Liver (tissue), 9 donors: ENCODE measurements around the gene SBF2. TPM values are rescaled to one million over a fixed set of nuclear protein-coding genes. Genes with fewer than 3 reads are reported as not detected.

ENCODE experiments used
- DNase-seq: peaks from one replicate; pipeline ENCODE4 v3.0.0-alpha.2; 2017; ENCODE audit warnings: low spot score
- H3K27ac ChIP-seq, 2 donors: one replicate each; pipeline ENCODE4 v1.7.0; 2013; ENCODE audit warnings: inconsistent platforms in 2 of 2, low read length in 2 of 2, control low read depth in 1 of 2, low read depth in 1 of 2, mild to moderate bottlenecking in 1 of 2
- H3K27me3 ChIP-seq, 4 donors: one replicate each; pipeline versions ENCODE4 v1.6.1 to v1.7.0; 2013; ENCODE audit warnings: low read length in 3 of 4, inconsistent platforms in 1 of 4, mild to moderate bottlenecking in 1 of 4, moderate library complexity in 1 of 4; ENCODE audit not compliant: control insufficient read depth in 4 of 4, insufficient read depth in 4 of 4
- H3K36me3 ChIP-seq, 4 donors: one replicate each; pipeline versions ENCODE4 v1.6.1 to v1.7.0; 2013; ENCODE audit warnings: low read length in 3 of 4, mild to moderate bottlenecking in 3 of 4, low read depth in 1 of 4, moderate library complexity in 1 of 4; ENCODE audit not compliant: control insufficient read depth in 4 of 4, insufficient read depth in 3 of 4
- H3K4me1 ChIP-seq, 4 donors: one replicate each; pipeline versions ENCODE4 v1.6.1 to v1.7.0; 2013; ENCODE audit warnings: low read length in 3 of 4, mild to moderate bottlenecking in 3 of 4, moderate library complexity in 1 of 4; ENCODE audit not compliant: control insufficient read depth in 4 of 4, insufficient read depth in 4 of 4
- H3K4me3 ChIP-seq, 3 donors: one replicate each; pipeline versions ENCODE4 v1.6.1 to v1.7.0; 2013; ENCODE audit warnings: low read length in 3 of 3, control low read depth in 1 of 3, low read depth in 1 of 3, mild to moderate bottlenecking in 1 of 3
- H3K9ac ChIP-seq, 2 donors: one replicate each; pipeline ENCODE4 v1.7.0; 2013; ENCODE audit warnings: low read length in 2 of 2, mild to moderate bottlenecking in 2 of 2, moderate library complexity in 2 of 2, control low read depth in 1 of 2, low read depth in 1 of 2
- H3K9me3 ChIP-seq, 4 donors: one replicate each; pipeline versions ENCODE4 v1.6.1 to v1.7.0; 2013; ENCODE audit warnings: low read length in 3 of 4; ENCODE audit not compliant: control insufficient read depth in 4 of 4
- EGR1 ChIP-seq, 2 donors: IDR thresholded peaks; 2 replicates each; pipeline ENCODE4 v1.6.1; 2016 to 2018; ENCODE audit warnings: antibody characterized with exemption in 2 of 2, low read depth in 2 of 2
- FOXA1 ChIP-seq: IDR thresholded peaks from 2 replicates; pipeline ENCODE4 v1.6.1; 2016; ENCODE audit warnings: antibody characterized with exemption
- FOXA2 ChIP-seq: IDR thresholded peaks from 2 replicates; pipeline ENCODE4 v1.6.1; 2016; ENCODE audit warnings: antibody characterized with exemption
- GABPA ChIP-seq, 2 donors: IDR thresholded peaks in 1 of 2; conservative IDR thresholded peaks in 1 of 2; 2 replicates each; pipeline ENCODE4 v1.6.1; 2016; ENCODE audit warnings: antibody characterized with exemption in 2 of 2, mild to moderate bottlenecking in 1 of 2, moderate library complexity in 1 of 2
- HNF4A ChIP-seq, 2 donors: conservative IDR thresholded peaks; 2 replicates each; pipeline ENCODE4 v1.6.1; 2016; ENCODE audit warnings: antibody characterized with exemption in 2 of 2, mild to moderate bottlenecking in 2 of 2
- HNF4G ChIP-seq: IDR thresholded peaks from 2 replicates; pipeline ENCODE4 v1.6.1; 2016; ENCODE audit warnings: antibody characterized with exemption
- JUND ChIP-seq, 2 donors: IDR thresholded peaks; 2 replicates each; pipeline ENCODE4 v1.6.1; 2016; ENCODE audit warnings: antibody characterized with exemption in 2 of 2
- MAX ChIP-seq: IDR thresholded peaks from 2 replicates; pipeline ENCODE4 v1.6.1; 2016; ENCODE audit warnings: antibody characterized with exemption
- NR2F2 ChIP-seq: IDR thresholded peaks from 2 replicates; pipeline ENCODE4 v1.6.1; 2016; ENCODE audit warnings: antibody characterized with exemption
- RAD21 ChIP-seq, 2 donors: IDR thresholded peaks; 2 replicates each; pipeline ENCODE4 v1.6.1; 2016; ENCODE audit warnings: antibody characterized with exemption in 2 of 2, mild to moderate bottlenecking in 2 of 2
- REST ChIP-seq: IDR thresholded peaks from 2 replicates; pipeline ENCODE4 v1.6.1; 2016; ENCODE audit warnings: antibody characterized with exemption, mild to moderate bottlenecking
- RXRA ChIP-seq, 2 donors: IDR thresholded peaks; 2 replicates each; pipeline ENCODE4 v1.6.1; 2017 to 2018; ENCODE audit warnings: antibody characterized with exemption in 2 of 2, mild to moderate bottlenecking in 1 of 2
- SP1 ChIP-seq: IDR thresholded peaks from 2 replicates; pipeline ENCODE4 v1.6.1; 2018; ENCODE audit warnings: antibody characterized with exemption, mild to moderate bottlenecking
- TAF1 ChIP-seq: conservative IDR thresholded peaks from 2 replicates; pipeline ENCODE4 v1.6.1; 2016; ENCODE audit warnings: antibody characterized with exemption, mild to moderate bottlenecking
- YY1 ChIP-seq: IDR thresholded peaks from 2 replicates; pipeline ENCODE4 v1.6.1; 2016; ENCODE audit warnings: antibody characterized with exemption, mild to moderate bottlenecking
- polyA plus RNA-seq, 2 donors: library from polyadenylated mRNA; stranded (reverse) in 1 of 2; unstranded in 1 of 2; fragments of 200-250 nt in 1 of 2; fragments of >200 nt in 1 of 2; fragmentation: Nextera tagmentation in 1 of 2; extraction: Ambion mirVana in 1 of 2; gene quantifications; one replicate each; pipeline versions ENCODE4 v1.2.1 to v1.2.3, GENCODE V29; 2013 to 2015
- total RNA-seq, 2 donors: library from RNA; depleted of rRNA; stranded (reverse); fragments of >200 nt; gene quantifications; one replicate each; pipeline ENCODE4 v1.2.3, GENCODE V29; 2014
- TF ChIP-seq, protein P1 (sequence below): IDR thresholded peaks from 2 replicates; pipeline ENCODE4 v1.6.1; 2016; ENCODE audit warnings: antibody characterized with exemption
- TF ChIP-seq, protein P2 (sequence below): fragments of 150-350 bp; IDR thresholded peaks from 2 replicates; pipeline ENCODE4 v1.5.1; 2017; ENCODE audit warnings: improper control_type of control experiment, low read depth, low read length; ENCODE audit not compliant: missing input control
- TF ChIP-seq, protein P3 (sequence below): IDR thresholded peaks from 2 replicates; pipeline ENCODE4 v1.6.1; 2016; ENCODE audit warnings: antibody characterized with exemption
- donor health status: healthy.
- donor health status: healthy.
- donor health status: healthy.
- donor health status: healthy.
- donor health status: healthy.

SBF2 gene
- total and polyA plus RNA-seq, 4 donors: 7.5 to 31.3 (median 14.7) TPM

- no peak for DNase-seq
- no peaks in the 10 kb centered on the region for H3K36me3 ChIP-seq
- no peak overlapping the region for H3K4me3 ChIP-seq
- TF ChIP-seq HNF4G (no peak), HNF4A (conservative IDR thresholded peaks at IDR 0.05) (no peak), RXRA (IDR thresholded peaks at IDR 0.05) (no peak), NR2F2 (no peak), YY1 (no peak), REST (no peak), JUND (IDR thresholded peaks at IDR 0.05) (no peak), TAF1 (no peak), RAD21 (IDR thresholded peaks at IDR 0.05) (no peak), GABPA (IDR thresholded peaks at IDR 0.05 in 1 of 2, conservative IDR thresholded peaks at IDR 0.05 in 1 of 2) (no peak), FOXA1 (no peak), EGR1 (IDR thresholded peaks at IDR 0.05; ENCODE audit: low read depth in 2 of 2) (no peak), MAX (no peak), SP1 (no peak), FOXA2 (no peak)
- TF ChIP-seq, protein P1, sequence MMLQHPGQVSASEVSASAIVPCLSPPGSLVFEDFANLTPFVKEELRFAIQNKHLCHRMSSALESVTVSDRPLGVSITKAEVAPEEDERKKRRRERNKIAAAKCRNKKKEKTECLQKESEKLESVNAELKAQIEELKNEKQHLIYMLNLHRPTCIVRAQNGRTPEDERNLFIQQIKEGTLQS: no peak
- TF ChIP-seq, protein P2, sequence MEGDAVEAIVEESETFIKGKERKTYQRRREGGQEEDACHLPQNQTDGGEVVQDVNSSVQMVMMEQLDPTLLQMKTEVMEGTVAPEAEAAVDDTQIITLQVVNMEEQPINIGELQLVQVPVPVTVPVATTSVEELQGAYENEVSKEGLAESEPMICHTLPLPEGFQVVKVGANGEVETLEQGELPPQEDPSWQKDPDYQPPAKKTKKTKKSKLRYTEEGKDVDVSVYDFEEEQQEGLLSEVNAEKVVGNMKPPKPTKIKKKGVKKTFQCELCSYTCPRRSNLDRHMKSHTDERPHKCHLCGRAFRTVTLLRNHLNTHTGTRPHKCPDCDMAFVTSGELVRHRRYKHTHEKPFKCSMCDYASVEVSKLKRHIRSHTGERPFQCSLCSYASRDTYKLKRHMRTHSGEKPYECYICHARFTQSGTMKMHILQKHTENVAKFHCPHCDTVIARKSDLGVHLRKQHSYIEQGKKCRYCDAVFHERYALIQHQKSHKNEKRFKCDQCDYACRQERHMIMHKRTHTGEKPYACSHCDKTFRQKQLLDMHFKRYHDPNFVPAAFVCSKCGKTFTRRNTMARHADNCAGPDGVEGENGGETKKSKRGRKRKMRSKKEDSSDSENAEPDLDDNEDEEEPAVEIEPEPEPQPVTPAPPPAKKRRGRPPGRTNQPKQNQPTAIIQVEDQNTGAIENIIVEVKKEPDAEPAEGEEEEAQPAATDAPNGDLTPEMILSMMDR: no peak
- TF ChIP-seq, protein P3, sequence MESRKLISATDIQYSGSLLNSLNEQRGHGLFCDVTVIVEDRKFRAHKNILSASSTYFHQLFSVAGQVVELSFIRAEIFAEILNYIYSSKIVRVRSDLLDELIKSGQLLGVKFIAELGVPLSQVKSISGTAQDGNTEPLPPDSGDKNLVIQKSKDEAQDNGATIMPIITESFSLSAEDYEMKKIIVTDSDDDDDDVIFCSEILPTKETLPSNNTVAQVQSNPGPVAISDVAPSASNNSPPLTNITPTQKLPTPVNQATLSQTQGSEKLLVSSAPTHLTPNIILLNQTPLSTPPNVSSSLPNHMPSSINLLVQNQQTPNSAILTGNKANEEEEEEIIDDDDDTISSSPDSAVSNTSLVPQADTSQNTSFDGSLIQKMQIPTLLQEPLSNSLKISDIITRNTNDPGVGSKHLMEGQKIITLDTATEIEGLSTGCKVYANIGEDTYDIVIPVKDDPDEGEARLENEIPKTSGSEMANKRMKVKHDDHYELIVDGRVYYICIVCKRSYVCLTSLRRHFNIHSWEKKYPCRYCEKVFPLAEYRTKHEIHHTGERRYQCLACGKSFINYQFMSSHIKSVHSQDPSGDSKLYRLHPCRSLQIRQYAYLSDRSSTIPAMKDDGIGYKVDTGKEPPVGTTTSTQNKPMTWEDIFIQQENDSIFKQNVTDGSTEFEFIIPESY: no peak
- no peaks in the 10 kb centered on the region for H3K27me3 ChIP-seq
- H3K27ac ChIP-seq: no peak overlapping the region
- H3K9ac ChIP-seq: no peak overlapping the region
- peaks cover 0 to 4% (median 2%) of the 10 kb centered on the region in 4 donors for H3K4me1 ChIP-seq
- H3K9me3 ChIP-seq: no peaks in the 10 kb centered on the region
These were observed 180.2 kb downstream of the SBF2 start for GRCh38 chr11:10113852-10114251.
